Prostate gland (tissue), 2 donors: ENCODE data around the gene RAB5B.

Source experiments
- CTCF ChIP-seq, 4 experiments: fragments of 200-600 bp in 2 of 4; fragments of 450-650 bp in 2 of 4; sonication (generic) in 2 of 4; IDR thresholded peaks; 1 replicate in 3 of 4; 2 replicates in 1 of 4; pipeline ENCODE4 v1.5.1; 2016 to 2019; ENCODE audit warnings: antibody characterized with exemption in 4 of 4, mild to moderate bottlenecking in 2 of 4, moderate library complexity in 2 of 4
- POLR2A ChIP-seq: fragments of 450-650 bp; IDR thresholded peaks from one replicate; pipeline ENCODE4 v1.6.1; 2016; ENCODE audit warnings: antibody characterized with exemption, mild to moderate bottlenecking

- TF ChIP-seq CTCF (IDR thresholded peaks at IDR 0.05) = peak in 3 of 4 experiments; percentile 60 to 70 (median 68)
- no peak for TF ChIP-seq POLR2A
These were observed 55.9 kb downstream of the RAB5B start for GRCh38 chr12:56029666-56030293.
